Natural killer cell treated with Interleukin-12 subunit alpha and Interleukin-12 subunit beta and Interleukin-15 and Interleukin-18, amount 100 ng/mL, for 72 hours (primary cell): Measurements from ENCODE around the gene ZNF407. TPM values are rescaled to one million over a fixed set of nuclear protein-coding genes. Genes with fewer than 3 reads are reported as not detected.

Experiments used
- ATAC-seq, 2 donors: fragments of 150-1000 bp; cut with Tn5 transposase in 1 of 2; sonication (Bioruptor Pico), chemical (Tn5 transposase) in 1 of 2; 2 replicates each; pipeline ENCODE4 v1.10.0; 2021
- DNase-seq: peaks from one replicate; pipeline ENCODE4 v3.0.0; 2022; ENCODE audit warnings: low spot score
- H3K27ac Mint-ChIP-seq, 2 donors: 1 replicate in 1 of 2; 2 replicates in 1 of 2; pipeline ENCODE4 v1.8.0; 2022; ENCODE audit warnings: mixed read lengths in 2 of 2, mild to moderate bottlenecking in 1 of 2, moderate library complexity in 1 of 2
- H3K27me3 Mint-ChIP-seq, 2 donors: 1 replicate in 1 of 2; 2 replicates in 1 of 2; pipeline ENCODE4 v1.8.0; 2022; ENCODE audit warnings: mixed read lengths in 2 of 2
- H3K36me3 Mint-ChIP-seq: one replicate; pipeline ENCODE4 v1.8.0; 2022; ENCODE audit warnings: mixed read lengths
- H3K4me1 Mint-ChIP-seq, 2 donors: 1 replicate in 1 of 2; 2 replicates in 1 of 2; pipeline ENCODE4 v1.8.0; 2022; ENCODE audit warnings: low read depth in 2 of 2, mixed read lengths in 2 of 2, mild to moderate bottlenecking in 1 of 2
- H3K4me3 Mint-ChIP-seq: one replicate; pipeline ENCODE4 v1.8.0; 2022; ENCODE audit warnings: mixed read lengths
- H3K9me3 Mint-ChIP-seq: 2 replicates; pipeline ENCODE4 v1.8.0; 2022; ENCODE audit warnings: mixed read lengths
- total RNA-seq, 2 donors: library from RNA; stranded (reverse); gene quantifications; one replicate each; pipeline ENCODE4 v1.2.3, GENCODE V29; 2022

The ZNF407 gene
- total RNA-seq, 2 donors from 2014 or later, result 21.9 to 44.6 TPM

- no peak for ATAC-seq
- no peak for DNase-seq
- H3K4me1 Mint-ChIP-seq, result no peaks in the 10 kb centered on the region
- no peaks in the 10 kb centered on the region for H3K27me3 Mint-ChIP-seq
- no peak overlapping the region for H3K27ac Mint-ChIP-seq
- H3K36me3 Mint-ChIP-seq, result no peaks in the 10 kb centered on the region
- H3K9me3 Mint-ChIP-seq, result no peaks in the 10 kb centered on the region
- H3K4me3 Mint-ChIP-seq, result no peak overlapping the region
These were observed 464.7 kb downstream of the ZNF407 start for GRCh38 chr18:75062297-75062886.

- ATAC-seq (no peak), DNase-seq (no peak)
- H3K36me3 Mint-ChIP-seq, result no peaks in the 10 kb centered on the region
- no peak overlapping the region for H3K27ac Mint-ChIP-seq
- H3K4me1 Mint-ChIP-seq, result peaks cover 0 to 5% of the 10 kb centered on the region in 2 donors
- no peak overlapping the region for H3K4me3 Mint-ChIP-seq
- H3K27me3 Mint-ChIP-seq, result no peaks in the 10 kb centered on the region
- H3K9me3 Mint-ChIP-seq, result no peaks in the 10 kb centered on the region
These were observed 465.5 kb downstream of the ZNF407 start for GRCh38 chr18:75063196-75063595.

- Mint-ChIP-seq H3K4me1 (peaks cover 0 to 5% of the 10 kb centered on the region in 2 donors), H3K4me3 (no peak overlapping the region), H3K27me3 (no peaks in the 10 kb centered on the region), H3K9me3 (no peaks in the 10 kb centered on the region), H3K36me3 (no peaks in the 10 kb centered on the region), H3K27ac (no peak overlapping the region)
- no peak for DNase-seq
- ATAC-seq, result no peak
These were observed 466.2 kb downstream of the ZNF407 start for GRCh38 chr18:75063615-75064512.

GRCh38 chr18:75064513-75064905 lies 466.8 kb downstream of the ZNF407 start:
- no peak overlapping the region for H3K4me3 Mint-ChIP-seq
- peaks cover 0 to 5% of the 10 kb centered on the region in 2 donors for H3K4me1 Mint-ChIP-seq
- no peaks in the 10 kb centered on the region for H3K36me3 Mint-ChIP-seq
- DNase-seq (no peak), ATAC-seq (no peak)
- H3K27ac Mint-ChIP-seq, result no peak overlapping the region
- no peaks in the 10 kb centered on the region for H3K27me3 Mint-ChIP-seq
- H3K9me3 Mint-ChIP-seq, result no peaks in the 10 kb centered on the region

- Mint-ChIP-seq H3K9me3 (no peaks in the 10 kb centered on the region), H3K36me3 (no peaks in the 10 kb centered on the region), H3K27ac (no peak overlapping the region), H3K4me3 (no peak overlapping the region), H3K4me1 (peaks cover 8 to 9% of the 10 kb centered on the region in 2 donors), H3K27me3 (no peaks in the 10 kb centered on the region)
- ATAC-seq (no peak), DNase-seq (no peak)
These were observed 467.8 kb downstream of the ZNF407 start for GRCh38 chr18:75065251-75066000.

- ATAC-seq (no peak), DNase-seq (no peak)
- H3K36me3 Mint-ChIP-seq, result no peaks in the 10 kb centered on the region
- no peak overlapping the region for H3K27ac Mint-ChIP-seq
- H3K4me3 Mint-ChIP-seq, result no peak overlapping the region
- no peaks in the 10 kb centered on the region for H3K9me3 Mint-ChIP-seq
- no peaks in the 10 kb centered on the region for H3K27me3 Mint-ChIP-seq
- peaks cover 16 to 18% of the 10 kb centered on the region in 2 donors for H3K4me1 Mint-ChIP-seq
These were observed 468.6 kb downstream of the ZNF407 start for GRCh38 chr18:75066021-75066880.

GRCh38 chr18:75066936-75067335 lies 469.3 kb downstream of the ZNF407 start:
- no peak overlapping the region for H3K27ac Mint-ChIP-seq
- peaks cover 20 to 21% of the 10 kb centered on the region in 2 donors for H3K4me1 Mint-ChIP-seq
- H3K27me3 Mint-ChIP-seq, result no peaks in the 10 kb centered on the region
- DNase-seq, result no peak
- no peak for ATAC-seq
- no peak overlapping the region for H3K4me3 Mint-ChIP-seq
- H3K36me3 Mint-ChIP-seq, result no peaks in the 10 kb centered on the region
- H3K9me3 Mint-ChIP-seq, result no peaks in the 10 kb centered on the region

- Mint-ChIP-seq H3K27ac (peak overlapping the region; percentile 96 to 97), H3K4me3 (no peak overlapping the region), H3K36me3 (no peaks in the 10 kb centered on the region), H3K4me1 (peaks cover 25 to 26% of the 10 kb centered on the region in 2 donors), H3K27me3 (no peaks in the 10 kb centered on the region), H3K9me3 (no peaks in the 10 kb centered on the region)
- no peak for DNase-seq
- ATAC-seq, result no peak
These were observed 470.5 kb downstream of the ZNF407 start for GRCh38 chr18:75067996-75068645.

- H3K4me3 Mint-ChIP-seq, result no peak overlapping the region
- no peaks in the 10 kb centered on the region for H3K9me3 Mint-ChIP-seq
- ATAC-seq (no peak), DNase-seq (no peak)
- H3K27ac Mint-ChIP-seq, result peak overlapping the region; percentile 96 to 97
- peaks cover 25 to 26% of the 10 kb centered on the region in 2 donors for H3K4me1 Mint-ChIP-seq
- peaks cover under 1% of the 10 kb centered on the region for H3K36me3 Mint-ChIP-seq
- no peaks in the 10 kb centered on the region for H3K27me3 Mint-ChIP-seq
These were observed 471.2 kb downstream of the ZNF407 start for GRCh38 chr18:75068682-75069435.

- no peak for ATAC-seq
- H3K9me3 Mint-ChIP-seq, result no peaks in the 10 kb centered on the region
- no peaks in the 10 kb centered on the region for H3K27me3 Mint-ChIP-seq
- H3K36me3 Mint-ChIP-seq, result peaks cover 5% of the 10 kb centered on the region
- H3K27ac Mint-ChIP-seq, result peak overlapping the region; percentile 96 to 97
- DNase-seq, result no peak
- H3K4me3 Mint-ChIP-seq, result peak overlapping the region; percentile 82
- peaks cover 25 to 26% of the 10 kb centered on the region in 2 donors for H3K4me1 Mint-ChIP-seq
These were observed 472.6 kb downstream of the ZNF407 start for GRCh38 chr18:75070235-75070624.

- Mint-ChIP-seq H3K4me3 (peak overlapping the region; percentile 82), H3K4me1 (peaks cover 25 to 26% of the 10 kb centered on the region in 2 donors), H3K27ac (peak overlapping the region; percentile 96 to 97), H3K27me3 (no peaks in the 10 kb centered on the region), H3K9me3 (no peaks in the 10 kb centered on the region), H3K36me3 (peaks cover 5% of the 10 kb centered on the region)
- ATAC-seq, result peak; percentile 86 to 90
- DNase-seq, result no peak
These were observed 473.2 kb downstream of the ZNF407 start for GRCh38 chr18:75070625-75071483.

GRCh38 chr18:75071484-75071785 lies 473.8 kb downstream of the ZNF407 start:
- H3K9me3 Mint-ChIP-seq, result no peaks in the 10 kb centered on the region
- peak overlapping the region; percentile 96 to 97 for H3K27ac Mint-ChIP-seq
- no peaks in the 10 kb centered on the region for H3K27me3 Mint-ChIP-seq
- DNase-seq, result no peak
- peak overlapping the region; percentile 82 for H3K4me3 Mint-ChIP-seq
- H3K4me1 Mint-ChIP-seq, result peaks cover 25 to 26% of the 10 kb centered on the region in 2 donors
- ATAC-seq, result no peak
- H3K36me3 Mint-ChIP-seq, result peaks cover 5% of the 10 kb centered on the region
